Measurements from ENCODE around the gene MPND. TPM values are rescaled to one million over a fixed set of nuclear protein-coding genes. Genes with fewer than 3 reads are reported as not detected.

The MPND gene
- polyA plus RNA-seq, 1 of the 3 experiments (the other 2 are of a cell fraction) = 21.3 TPM

DNA sequence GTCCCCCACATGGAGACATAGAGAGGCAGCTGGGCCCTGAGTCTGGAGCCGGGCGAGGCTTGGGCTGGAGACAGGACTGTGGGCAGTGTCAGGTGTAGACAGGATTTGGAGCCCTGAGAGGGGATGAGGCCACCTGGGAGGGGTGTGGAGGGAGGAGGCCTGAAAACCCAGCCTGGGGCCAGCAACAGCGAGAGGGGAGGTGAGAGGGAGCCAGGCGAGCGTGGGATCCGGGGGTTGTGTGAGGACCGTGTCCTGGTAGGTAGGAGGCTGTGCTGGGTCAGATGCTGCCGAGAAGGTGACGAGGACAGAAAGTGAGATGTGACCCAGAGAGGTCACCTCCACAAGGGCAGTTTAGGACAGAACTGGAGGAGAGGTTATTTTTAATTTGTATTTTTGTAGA lies 7.4 kb downstream of the MPND start:
- 96% methylated on average over 9 of the region's 9 CpGs for WGBS (ENCODE audit: low lambda C conversion rate)
- CTCF ChIA-PET = interaction anchor here (9.7 kb wide), 1 partner anchor 83 kb away, joined by 130 read pairs; no protein-coding TSS in a partner anchor
- DNase-seq = no peak
- Histone ChIP-seq H3K27ac (ENCODE audit: low read depth in 2 of 2, low read length in 1 of 2) (no peak overlapping the region), H3K4me2 (no peak overlapping the region), H3K27me3 (ENCODE audit: insufficient read depth) (no peaks in the 10 kb centered on the region), H3K79me2 (ENCODE audit: insufficient read depth) (no peaks in the 10 kb centered on the region), H3K9ac (no peak overlapping the region), H3K9me2 (no peaks in the 10 kb centered on the region), H3K4me1 (ENCODE audit: control insufficient read depth in 1 of 2, insufficient read depth in 2 of 2, low read depth in 1 of 2, low read length in 1 of 2) (no peaks in the 10 kb centered on the region), H3F3A (replicated peaks; ENCODE audit: insufficient read depth) (peaks cover 14% of the 10 kb centered on the region), H3K9me3 (no peaks in the 10 kb centered on the region), H2AFZ (ENCODE audit: low read depth) (no peak overlapping the region), H3K36me3 (replicated peaks in 1 of 2; ENCODE audit: control insufficient read depth in 1 of 2, insufficient read depth in 2 of 2, low read length in 1 of 2) (peaks cover 4 to 15% of the 10 kb centered on the region in 2 experiments), H3K4me3 (ENCODE audit: low read depth in 2 of 2, low read length in 1 of 2) (no peak overlapping the region), H4K20me1 (ENCODE audit: insufficient read depth) (no peaks in the 10 kb centered on the region)
- no peak for TF ChIP-seq YY1 (IDR thresholded peaks at IDR 0.05; ENCODE audit: low read depth)
- TF ChIP-seq RAD21 (IDR thresholded peaks at IDR 0.05; ENCODE audit: low read length) = no peak
- no peak for TF ChIP-seq USF1 (IDR thresholded peaks at IDR 0.05; ENCODE audit: borderline replicate concordance, low read depth)
- no peak for TF ChIP-seq TCF12 (IDR thresholded peaks at IDR 0.05)
- no peak for TF ChIP-seq CTCF (IDR thresholded peaks at IDR 0.05)
- POLR2A ChIA-PET = no interaction called here

- Histone ChIP-seq H3K4me1 (ENCODE audit: control insufficient read depth in 1 of 2, insufficient read depth in 2 of 2, low read depth in 1 of 2, low read length in 1 of 2) (no peaks in the 10 kb centered on the region), H3K36me3 (replicated peaks in 1 of 2; ENCODE audit: control insufficient read depth in 1 of 2, insufficient read depth in 2 of 2, low read length in 1 of 2) (peaks cover 4 to 11% of the 10 kb centered on the region in 2 experiments), H3K79me2 (ENCODE audit: insufficient read depth) (no peaks in the 10 kb centered on the region), H3F3A (replicated peaks; ENCODE audit: insufficient read depth) (peaks cover 14% of the 10 kb centered on the region), H3K9ac (no peak overlapping the region), H3K9me2 (no peaks in the 10 kb centered on the region), H3K27ac (ENCODE audit: low read depth in 2 of 2, low read length in 1 of 2) (no peak overlapping the region; a peak in 1 of 4 replicates), H3K4me2 (no peak overlapping the region), H3K4me3 (ENCODE audit: low read depth in 2 of 2, low read length in 1 of 2) (peak overlapping the region in 1 of 2 experiments; percentile 41; a peak in 1 of 4 replicates), H4K20me1 (ENCODE audit: insufficient read depth) (no peaks in the 10 kb centered on the region), H2AFZ (ENCODE audit: low read depth) (no peak overlapping the region), H3K27me3 (ENCODE audit: insufficient read depth) (no peaks in the 10 kb centered on the region), H3K9me3 (no peaks in the 10 kb centered on the region)
- TF ChIP-seq SMC3 (IDR thresholded peaks at IDR 0.05; ENCODE audit: low read depth, low read length) (peak; percentile 51), RAD21 (IDR thresholded peaks at IDR 0.05; ENCODE audit: low read length) (peak; percentile 69), CTCF (IDR thresholded peaks at IDR 0.05) (peak; percentile 76)
- TF ChIP-seq, protein P1, sequence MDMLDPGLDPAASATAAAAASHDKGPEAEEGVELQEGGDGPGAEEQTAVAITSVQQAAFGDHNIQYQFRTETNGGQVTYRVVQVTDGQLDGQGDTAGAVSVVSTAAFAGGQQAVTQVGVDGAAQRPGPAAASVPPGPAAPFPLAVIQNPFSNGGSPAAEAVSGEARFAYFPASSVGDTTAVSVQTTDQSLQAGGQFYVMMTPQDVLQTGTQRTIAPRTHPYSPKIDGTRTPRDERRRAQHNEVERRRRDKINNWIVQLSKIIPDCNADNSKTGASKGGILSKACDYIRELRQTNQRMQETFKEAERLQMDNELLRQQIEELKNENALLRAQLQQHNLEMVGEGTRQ (IDR thresholded peaks at IDR 0.05; ENCODE audit: borderline replicate concordance, low read depth, low read length) = no peak
- ChIA-PET POLR2A (interaction anchor here (0.7 to 1.4 kb wide), 3 partner anchors 10 to 86 kb away, joined by 3 to 5 read pairs (median 3); no protein-coding TSS in a partner anchor), CTCF (interaction anchor here (0.6 to 9.7 kb wide), 35 partner anchors 9 to 120 kb away, joined by 3 to 130 read pairs (median 6); partner anchors contain the start of genes MPND, SH3GL1, SHD and STAP2)
- 55% methylated on average over 6 of the region's 9 CpGs for WGBS (ENCODE audit: low lambda C conversion rate)
- DNase-seq = peak; percentile 88
These were observed 9.3 kb downstream of the MPND start for GRCh38 chr19:4352701-4353121.
